Colon (tissue), 2 donors: ENCODE results near the gene SPIN4.
"Not testable (repeated sequence)": the region's sequence is repeated elsewhere in the genome, so short reads cannot be mapped to it uniquely, and the experiment has no call there.

Experiments
- FAIRE-seq: peaks from 2 replicates; lab custom pipeline; 2012; peaks lifted over from hg19 to GRCh38; lab: Jason Lieb, UNC
- donor health status: control.
- donor health status: control.

The SPIN4 gene

DNA sequence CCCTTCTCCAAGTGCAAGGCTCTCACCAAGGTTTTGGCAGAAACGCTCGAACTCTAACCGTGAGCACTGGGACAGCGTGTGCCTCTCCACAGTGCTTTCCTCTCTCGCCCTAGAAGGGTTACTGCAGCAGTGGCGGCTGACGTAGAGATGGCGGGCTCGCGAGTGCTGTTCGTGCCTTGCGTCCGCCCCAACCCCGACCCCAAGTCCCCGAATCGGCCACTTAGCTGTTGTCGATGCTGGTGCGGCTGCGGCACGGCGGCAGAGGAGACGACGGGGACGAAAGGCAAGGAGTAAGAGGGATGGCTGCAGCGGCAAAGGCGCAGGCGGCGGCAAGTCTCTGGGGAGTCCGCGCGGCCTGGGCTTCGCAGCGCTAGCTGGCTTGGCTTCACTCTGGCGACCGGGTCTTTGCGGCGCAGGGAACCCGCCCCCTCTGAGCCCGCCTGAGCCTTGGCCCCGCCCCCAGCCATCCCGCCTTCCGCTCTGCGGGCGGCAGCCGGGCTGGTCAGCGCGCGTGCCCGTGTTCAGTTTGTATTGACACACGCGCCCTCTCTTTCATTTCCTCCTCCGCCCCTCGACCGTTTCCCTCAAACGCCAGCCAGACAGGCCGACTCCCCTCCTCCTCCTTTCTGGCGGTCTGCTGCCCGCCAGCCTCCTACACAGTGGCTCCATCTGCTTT is at the start of gene SPIN4:
Gene SPIN4 (minus strand): TSS at position 392 of the 676 bp plus-strand sequence. CDS start 513 bp downstream, outside the sequence.
- FAIRE-seq: peak; percentile 10

DNA sequence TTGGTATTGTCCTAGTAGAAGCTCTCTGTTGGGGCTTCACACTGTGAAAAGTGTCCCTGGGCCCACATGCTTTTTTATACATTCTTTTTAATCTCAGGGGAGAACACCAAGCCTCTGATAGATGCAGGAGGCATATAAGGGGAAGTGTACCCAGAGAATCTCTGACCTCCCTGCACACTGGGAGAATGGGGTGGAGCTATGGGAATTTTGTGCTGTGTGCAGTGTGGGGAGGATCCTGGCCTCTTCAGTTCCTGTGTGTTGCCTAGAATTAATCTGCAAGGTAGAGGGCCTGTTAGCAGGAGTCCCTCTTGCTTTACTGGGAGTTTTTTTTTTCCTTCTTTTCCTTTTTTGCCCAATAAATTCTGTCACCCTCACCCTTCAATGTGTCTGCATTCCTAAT is 49.2 kb upstream of the SPIN4 start:
- no peak for FAIRE-seq

DNA sequence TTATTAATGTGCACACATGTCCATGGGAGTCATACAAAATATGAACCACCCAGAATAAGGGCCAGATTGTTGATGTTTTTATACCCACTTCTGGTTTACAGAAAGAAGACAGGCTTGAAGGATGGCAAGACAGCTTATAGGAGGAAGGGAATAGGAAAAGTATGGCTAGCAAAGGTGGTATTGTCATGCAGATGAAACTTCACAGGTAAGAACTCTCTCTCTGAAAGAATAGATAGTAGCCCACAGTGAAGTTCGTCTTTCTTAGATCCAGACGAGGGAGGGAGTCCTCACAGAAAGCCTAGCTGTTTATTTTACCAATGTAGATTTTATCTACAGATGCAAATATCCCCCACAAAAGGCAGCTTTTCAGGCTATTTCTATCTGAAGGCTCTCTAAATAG is 43.7 kb upstream of the SPIN4 start:
- no peak for FAIRE-seq

DNA sequence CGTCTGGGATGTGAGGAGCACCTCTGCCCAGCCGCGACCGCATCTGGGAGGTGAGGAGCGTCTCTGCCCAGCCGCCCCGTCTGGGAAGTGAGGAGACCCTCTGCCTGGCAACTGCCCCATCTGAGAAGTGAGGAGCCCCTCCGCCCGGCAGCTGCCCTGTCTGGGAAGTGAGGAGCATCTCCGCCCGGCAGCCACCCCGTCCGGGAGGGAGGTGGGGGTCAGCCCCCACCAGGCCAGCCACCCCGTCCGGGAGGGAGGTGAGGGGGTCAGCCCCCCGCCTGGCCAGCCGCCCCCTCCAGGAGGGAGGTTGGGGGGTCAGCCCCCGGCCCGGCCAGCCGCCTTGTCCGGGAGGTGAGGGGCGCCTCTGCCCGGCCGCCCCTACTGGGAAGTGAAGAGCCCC is 42.0 kb upstream of the SPIN4 start:
- FAIRE-seq: not testable (repeated sequence)

DNA sequence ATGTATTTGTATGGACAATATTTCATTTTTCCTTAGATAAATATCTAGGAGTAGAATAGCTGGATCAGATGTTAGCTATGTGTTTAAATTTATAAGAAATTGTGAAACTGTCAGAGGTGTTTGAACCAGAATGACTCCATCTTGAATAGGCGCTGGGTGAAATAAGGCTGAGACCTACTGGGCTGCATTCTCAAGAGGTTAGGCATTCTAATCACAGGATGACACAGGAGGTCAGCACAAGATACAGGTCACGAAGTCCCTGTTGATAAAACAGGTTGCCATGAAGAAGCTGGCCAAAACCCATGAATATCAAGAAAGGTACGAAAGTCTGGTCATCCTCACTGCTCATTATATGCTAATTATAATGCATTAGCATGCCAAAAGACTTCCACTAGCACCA is 36.3 kb upstream of the SPIN4 start:
- FAIRE-seq: no peak

DNA sequence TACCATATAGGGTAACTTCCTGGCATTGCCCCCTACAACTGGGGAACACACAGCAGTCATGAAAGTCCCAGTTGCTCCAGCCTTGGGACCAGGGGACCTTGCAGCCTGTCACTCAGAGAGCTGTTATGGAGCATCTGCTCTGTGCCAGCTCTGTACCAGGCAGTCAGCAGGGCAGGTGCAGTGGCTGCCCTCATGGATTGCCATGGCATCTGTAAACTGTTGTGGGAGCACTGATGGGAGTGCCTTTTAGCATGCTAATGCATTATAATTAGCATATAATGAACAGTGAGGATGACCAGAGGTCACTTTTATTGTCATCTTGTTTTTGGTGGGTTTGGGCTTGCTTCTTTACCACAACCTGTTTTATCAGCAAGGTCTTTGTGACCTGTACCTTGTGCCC is 33.1 kb upstream of the SPIN4 start:
- not testable (repeated sequence) for FAIRE-seq

DNA sequence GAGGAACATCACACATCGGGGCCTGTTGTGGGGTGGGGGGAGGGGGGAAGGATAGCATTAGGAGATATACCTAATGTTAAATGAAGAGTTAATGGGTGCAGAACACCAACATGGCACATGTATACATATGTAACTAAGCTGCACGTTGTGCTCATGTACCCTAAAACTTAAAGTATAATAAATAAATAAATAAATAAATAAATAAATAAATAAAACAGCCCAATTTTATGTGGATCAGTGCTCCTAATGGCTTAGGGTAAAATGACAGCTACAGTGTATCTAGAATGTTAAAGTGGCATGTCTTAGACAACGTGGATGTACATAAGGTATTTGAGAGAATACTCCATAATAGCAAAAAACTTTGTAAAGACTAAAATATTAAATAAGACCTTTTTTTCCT is 21.9 kb upstream of the SPIN4 start:
- not testable (repeated sequence) for FAIRE-seq

DNA sequence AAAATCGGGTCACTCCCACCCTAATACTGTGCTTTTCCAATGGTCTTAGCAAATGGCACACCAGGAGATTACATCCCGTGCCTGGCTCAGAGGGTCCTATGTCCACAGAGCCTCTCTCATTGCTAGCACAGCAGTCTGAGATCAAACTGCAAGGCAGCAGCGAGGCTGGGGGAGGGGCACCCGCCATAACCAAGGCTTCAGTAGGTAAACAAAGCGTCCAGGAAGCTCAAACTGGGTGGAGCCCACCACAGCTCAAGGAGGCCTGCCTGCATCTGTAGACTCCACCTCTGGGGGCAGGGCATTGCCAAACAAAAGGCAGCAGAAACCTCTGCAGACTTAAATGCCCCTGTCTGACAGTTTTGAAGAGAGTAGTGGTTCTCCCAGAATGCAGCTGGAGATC is 16.6 kb upstream of the SPIN4 start:
- not testable (repeated sequence) for FAIRE-seq

DNA sequence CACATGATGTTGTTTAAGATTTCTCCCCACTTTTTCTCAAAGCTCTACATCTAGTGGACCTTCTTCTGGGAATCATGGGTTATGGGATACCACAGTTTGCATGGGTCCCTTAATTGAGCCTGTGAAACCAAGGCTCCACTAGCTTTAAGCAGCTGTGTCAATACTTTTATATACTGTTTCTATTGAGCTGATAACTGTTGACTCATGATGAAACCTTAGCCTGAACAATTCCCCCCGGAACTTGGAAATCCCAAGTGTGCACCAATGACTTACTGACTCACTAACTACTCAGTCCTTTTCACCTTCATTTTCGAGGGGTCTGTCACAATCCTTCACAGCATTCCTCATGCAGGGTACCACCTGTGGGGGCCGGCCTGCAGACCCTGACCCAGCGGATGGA is 12.7 kb upstream of the SPIN4 start:
- FAIRE-seq: no peak

DNA sequence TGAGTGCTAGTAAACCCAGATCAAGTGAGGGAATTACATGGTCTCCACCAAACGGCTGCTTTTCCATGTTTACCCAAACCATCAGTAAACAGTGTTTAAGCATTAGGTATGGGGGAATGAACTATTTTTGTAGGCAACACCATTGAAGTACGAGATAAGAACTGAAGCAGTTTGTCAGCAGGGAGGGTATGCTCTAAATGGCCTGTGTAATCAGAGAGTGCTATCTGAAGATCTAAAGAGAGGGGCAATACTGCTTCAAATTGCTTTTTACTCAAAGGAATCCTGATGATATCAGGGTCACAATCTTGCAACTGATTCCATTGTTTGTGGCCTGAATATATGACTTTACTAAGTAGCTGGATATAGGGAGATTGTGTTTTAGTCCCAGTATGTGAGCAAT is 10.4 kb upstream of the SPIN4 start:
- FAIRE-seq: no peak

DNA sequence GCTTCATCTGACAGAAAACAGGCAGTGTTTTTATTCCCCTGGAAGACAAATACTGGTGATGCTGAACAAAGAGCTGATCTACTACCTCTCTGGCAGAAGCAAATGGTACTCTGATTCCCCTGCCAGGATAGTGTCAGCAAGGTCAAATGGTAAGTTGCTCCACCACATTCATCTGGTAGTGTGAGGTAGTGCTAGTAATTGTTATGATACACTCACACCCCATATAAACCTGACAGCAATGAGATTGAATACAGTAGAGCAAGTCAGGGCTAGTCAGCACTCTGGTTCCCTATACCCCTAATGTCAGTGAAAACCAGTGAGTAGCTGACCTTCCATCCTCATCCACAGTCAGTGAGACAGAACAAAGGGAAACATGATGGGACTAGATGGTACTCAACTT is 3.4 kb upstream of the SPIN4 start:
- no peak for FAIRE-seq

DNA sequence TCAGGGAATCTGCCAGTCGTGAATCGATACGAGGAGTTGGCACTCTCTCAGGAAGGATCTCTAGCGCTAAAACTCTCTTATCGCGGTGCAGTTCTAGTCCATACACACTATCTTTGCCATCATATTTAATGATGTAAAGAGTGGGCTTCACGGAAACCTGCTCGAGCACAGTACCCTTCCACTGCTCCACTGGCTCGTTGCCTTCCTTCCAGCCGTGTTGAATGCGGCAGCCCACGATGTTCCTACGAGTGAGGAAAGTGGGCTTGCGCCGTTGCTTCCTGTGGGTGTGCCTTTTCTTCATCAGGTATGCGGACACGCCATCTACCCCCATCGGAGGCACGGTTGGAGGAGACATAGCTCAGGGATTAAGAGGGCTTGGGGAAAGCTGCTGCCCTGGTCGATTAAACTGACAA is 661 bp downstream of the SPIN4 start:
- no peak for FAIRE-seq

DNA sequence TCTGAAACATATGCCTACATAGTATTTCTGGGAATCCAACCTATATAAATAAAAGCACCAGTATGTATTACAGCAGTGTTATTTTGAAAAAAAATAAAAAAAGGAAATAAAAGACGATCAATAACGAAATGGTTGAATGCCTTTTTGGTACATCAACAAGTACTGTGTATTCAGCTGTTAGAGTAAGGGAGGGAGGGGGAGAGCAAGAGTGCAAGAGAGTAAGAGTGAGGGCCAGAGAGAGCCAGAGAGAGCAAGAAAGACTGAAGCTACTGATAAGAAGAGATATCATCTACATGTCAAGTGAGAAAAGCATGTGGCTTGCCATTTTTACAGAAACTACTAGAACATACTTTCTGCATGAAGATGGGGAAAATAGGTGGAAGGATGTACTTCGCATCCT is 1.8 kb downstream of the SPIN4 start:
- no peak for FAIRE-seq

DNA sequence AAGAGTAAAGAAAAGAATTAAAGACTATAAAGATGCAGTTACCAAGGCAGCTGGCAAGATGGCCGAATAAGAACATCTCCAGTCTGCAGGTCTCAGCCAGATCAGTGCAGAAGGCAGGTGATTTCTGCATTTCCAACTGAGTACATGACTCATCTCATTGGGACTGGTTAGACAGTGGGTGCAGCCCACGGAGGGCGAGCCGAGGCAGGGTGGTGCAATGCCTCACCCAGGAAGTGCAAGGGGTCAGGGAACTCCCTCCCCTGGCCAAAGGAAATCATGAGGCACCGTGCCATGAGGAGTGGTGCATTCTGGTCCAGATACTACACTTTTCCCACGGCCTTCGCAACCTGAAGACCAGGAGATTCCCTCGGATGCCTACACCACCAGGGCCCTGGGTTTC is 20.5 kb downstream of the SPIN4 start:
- FAIRE-seq: no peak

DNA sequence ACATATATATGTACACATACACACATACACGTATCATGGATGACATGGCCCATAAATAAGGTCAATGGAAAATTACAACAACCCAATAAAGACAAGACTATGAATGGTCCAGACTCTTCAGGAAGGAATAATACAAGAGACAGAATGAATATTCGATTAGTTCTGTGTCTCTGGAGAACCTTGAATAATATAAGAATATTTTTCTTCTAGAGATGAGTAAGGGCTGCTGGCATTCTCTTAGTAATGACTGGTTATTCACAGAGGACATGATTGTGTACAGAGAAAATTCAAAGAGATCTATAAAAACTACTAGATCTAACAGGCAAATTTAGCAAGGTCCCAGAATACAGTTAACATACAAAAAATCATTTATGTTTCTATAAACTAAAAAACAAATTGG is 23.3 kb downstream of the SPIN4 start:
- peak; percentile 18 for FAIRE-seq

DNA sequence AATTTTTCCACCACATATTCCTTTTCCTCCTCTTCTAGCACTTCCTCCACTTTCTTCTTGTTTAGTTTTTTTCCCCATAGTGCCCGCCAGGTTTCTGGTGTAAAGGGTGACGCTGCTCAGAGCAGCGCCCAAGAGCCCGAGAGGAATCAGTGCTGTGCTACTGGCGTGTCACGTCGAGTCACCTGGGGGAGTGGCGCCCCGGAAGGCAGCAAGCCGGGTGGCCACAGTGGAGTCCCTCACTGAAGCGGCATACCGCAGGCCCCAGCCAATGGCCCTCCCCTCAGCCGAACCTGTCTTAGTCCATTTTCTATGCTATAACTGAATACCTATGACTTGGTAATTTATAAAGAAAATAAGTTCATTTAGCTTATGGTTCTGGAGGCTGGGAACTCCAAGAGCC is 51.5 kb downstream of the SPIN4 start:
- no peak for FAIRE-seq
